Fibroblast of skin of right biceps (primary cell): Measurements from ENCODE around the gene TMEM92.
"Not testable (repeated sequence)": the region's sequence is repeated elsewhere in the genome, so short reads cannot be mapped to it uniquely, and the experiment has no call there.

ENCODE experiments used
- DNase-seq: peaks from one replicate; pipeline ENCODE4 v3.0.0-alpha.2; 2013

Gene TMEM92

GRCh38 chr17:50262001-50262794, 12.1 kb upstream of the TMEM92 start:
- no peak for DNase-seq

DNA sequence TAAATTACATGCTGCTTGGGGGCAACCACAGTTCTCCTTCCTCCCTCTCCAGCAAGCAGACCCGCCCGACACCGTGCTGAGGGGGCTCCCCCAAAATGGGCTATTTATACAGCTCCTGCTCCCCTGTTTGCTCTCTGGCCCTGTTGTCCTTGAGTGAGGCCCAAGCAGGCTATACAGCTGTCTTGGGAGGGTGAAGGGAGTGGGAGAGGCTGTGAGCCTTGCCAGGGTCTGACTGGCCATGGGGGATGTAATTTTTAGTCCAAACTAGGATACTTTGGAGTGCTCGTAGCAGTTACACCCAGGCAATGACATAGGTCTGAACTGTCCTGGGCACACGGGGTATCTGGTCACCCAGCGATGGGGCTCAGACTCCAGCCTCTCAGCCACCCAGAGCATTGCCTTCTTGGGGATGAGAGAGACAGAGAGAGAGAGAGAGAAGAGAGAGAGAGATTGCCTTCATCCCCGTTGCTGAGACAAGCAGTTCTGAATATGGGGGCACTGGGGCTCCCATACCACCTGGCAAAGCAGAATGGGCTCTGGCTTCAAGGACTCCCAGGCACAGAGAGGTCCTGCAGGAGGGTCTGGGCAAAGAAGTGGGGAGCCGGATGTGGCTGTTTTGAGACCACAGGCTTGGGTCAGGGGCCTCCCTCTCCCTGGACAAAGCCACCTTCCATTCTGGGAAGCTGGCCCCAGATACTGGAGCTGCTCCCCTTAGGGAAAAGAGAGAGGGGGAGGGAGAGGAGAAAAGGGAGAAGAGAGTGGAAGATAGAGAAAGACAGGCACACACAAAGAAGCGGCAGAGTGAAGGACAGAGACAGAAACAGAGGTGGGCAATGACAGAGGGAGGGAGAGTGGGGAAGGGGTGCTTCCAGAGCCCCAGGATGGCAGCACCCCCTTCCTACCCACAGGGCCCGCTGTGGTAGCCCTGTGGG, 10.7 kb upstream of the TMEM92 start:
- DNase-seq = no peak

DNA sequence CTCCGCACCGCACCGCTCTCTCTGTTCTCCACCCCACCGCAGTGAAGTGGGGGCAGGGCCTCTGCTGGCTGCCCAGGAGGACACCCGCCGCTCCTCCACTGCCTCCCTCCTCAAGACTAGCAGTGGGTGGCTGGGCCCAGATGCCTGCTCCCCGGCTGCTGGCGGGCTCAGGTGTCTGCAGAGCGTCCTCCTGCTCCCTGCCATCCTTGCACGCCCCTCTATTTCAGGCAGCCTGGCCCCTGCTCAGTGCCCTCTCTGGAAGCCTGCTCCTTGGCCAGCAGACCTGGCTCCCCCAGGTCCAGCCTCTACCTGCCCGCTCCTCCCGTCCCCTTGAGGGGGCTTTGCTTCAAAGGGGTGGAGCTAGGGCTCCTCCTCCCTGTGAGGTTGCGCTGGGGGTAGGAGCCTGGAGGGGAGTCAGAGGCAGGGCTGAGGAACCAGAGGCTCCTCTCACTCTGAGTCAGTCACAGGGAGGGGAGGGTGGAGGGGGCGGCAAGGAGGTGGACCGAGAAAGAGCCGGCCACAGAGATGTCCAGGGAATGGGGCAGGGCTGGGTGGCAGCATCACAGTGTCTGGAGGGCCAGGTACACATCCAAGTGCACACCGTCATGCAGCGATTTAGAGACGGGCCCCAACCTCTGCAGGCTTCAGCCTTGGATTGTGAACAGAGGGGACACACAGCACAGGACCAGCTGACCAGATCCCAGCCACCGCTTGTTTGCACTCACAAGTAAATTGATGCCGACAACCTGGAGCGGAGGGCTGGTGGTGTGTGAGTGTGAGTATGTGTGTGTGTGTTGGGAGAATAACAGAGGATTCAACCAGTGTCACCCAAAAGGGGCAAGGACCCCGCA, 9.8 kb upstream of the TMEM92 start:
- peak; percentile 69 for DNase-seq

- DNase-seq = no peak
Observed at GRCh38 chr17:50265212-50265611, 9.1 kb upstream of the TMEM92 start.

DNA sequence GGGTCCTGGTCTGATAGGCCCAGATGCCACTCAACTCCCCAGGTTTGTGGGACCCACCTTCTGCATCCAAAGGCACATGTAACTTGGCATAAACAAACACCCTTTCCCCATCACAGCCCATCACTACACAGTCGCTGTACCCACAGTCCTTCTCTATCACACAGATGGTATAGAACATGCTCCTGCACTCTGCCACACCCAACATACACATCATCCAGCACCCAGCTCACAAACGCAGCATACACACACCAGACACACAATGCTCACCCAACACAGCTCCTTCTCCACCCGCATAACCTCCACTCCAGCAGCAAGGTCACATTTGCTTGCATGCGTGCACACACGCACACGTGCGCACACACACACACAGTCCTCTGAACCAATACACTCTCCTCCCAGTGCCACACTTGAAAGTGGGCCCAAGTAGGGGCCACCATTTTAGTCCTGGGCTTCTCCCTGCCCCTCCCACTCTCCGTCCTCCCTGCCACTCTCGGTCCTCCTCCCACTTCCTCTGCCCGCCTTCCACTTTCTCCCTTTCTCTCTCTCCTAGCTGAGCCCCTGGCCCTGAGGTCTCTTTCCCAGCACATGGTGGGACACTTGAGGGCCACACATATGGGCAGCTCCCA, 8.5 kb upstream of the TMEM92 start:
- DNase-seq = peak; percentile 37

GRCh38 chr17:50266384-50267073, 7.7 kb upstream of the TMEM92 start:
- DNase-seq = peak; percentile 92

DNA sequence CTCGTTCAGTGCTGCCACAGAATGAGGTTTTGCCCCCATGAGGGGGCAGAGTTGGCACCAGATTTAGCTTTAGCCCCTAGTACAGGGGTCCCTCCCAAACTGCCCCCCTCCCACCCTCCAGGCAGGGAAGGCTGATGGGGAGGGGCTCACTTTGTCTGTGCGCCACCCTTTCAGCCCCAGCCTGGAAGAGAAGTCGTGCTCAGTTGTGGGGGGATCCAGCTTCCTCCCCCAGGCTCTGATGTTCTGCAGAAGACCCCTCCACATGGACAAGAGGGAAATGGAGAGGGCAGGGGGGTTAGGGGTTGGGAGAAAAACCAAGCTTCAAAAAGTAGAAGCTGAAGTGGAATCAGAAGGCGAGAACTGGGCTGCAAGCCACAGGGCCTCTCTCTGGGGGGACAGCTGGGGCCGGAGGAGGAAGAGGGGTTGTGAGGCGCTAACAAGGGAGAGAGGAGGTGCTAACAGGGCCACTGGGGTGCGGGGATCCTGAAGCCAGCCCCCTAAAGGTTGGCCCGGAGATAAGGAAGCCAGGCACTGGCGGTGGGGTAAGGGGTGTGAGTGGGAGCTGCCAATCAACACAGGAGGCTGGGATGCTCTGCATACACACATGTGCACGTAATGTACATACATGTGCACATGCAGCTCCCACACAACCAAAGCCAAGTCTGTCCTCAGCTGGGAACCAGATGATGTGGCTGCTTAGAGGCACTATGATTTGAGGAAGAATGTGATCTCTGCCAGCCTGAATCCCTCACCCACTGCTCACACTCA, 7.0 kb upstream of the TMEM92 start:
- peak; percentile 64 for DNase-seq

DNA sequence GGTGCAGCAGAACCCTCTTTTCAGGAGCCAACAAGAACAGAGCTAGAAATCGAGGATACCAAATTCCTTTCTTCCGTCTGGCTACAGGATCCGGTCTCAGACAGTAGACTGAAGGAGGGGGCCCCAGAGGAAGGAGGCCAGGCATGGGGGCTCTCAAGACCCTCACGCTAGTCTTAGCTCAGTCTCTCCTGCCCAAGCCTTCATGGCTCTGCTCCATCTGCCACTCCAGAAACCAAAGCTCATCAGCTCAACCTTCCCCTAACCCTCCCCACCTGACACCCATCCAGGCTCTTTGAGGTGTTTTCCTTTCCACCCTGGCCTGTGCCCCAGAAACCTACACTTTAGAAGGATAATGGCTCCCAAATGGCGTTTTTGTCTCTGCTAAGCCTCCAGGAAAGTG, 6.2 kb upstream of the TMEM92 start:
- no peak for DNase-seq

DNA sequence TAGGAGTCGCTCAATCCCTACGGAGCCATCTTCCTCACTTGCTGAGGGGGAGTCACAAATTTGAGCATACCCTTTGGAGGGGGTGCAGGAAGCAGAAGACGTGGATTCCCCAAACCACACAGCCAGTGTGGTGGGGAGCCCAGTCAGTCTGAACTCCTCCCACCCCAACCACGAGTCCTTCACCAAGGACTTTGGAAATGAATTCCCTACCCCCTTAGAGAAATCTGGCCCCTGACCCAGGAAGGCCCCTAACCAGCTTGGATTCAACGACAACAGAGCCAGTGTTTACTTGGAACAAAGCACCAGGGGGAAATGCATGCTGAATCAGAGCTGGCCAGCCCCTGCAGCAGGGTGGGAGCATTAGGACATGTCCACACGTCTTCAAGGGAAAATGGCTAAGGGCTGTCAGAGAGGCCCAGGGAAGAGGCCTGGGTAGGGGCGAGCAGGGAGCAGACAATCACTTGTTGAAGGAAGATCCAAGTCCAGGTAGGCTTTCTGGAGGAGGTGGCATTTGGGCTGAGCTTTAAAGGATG, 5.5 kb upstream of the TMEM92 start:
- peak; percentile 49 for DNase-seq

DNA sequence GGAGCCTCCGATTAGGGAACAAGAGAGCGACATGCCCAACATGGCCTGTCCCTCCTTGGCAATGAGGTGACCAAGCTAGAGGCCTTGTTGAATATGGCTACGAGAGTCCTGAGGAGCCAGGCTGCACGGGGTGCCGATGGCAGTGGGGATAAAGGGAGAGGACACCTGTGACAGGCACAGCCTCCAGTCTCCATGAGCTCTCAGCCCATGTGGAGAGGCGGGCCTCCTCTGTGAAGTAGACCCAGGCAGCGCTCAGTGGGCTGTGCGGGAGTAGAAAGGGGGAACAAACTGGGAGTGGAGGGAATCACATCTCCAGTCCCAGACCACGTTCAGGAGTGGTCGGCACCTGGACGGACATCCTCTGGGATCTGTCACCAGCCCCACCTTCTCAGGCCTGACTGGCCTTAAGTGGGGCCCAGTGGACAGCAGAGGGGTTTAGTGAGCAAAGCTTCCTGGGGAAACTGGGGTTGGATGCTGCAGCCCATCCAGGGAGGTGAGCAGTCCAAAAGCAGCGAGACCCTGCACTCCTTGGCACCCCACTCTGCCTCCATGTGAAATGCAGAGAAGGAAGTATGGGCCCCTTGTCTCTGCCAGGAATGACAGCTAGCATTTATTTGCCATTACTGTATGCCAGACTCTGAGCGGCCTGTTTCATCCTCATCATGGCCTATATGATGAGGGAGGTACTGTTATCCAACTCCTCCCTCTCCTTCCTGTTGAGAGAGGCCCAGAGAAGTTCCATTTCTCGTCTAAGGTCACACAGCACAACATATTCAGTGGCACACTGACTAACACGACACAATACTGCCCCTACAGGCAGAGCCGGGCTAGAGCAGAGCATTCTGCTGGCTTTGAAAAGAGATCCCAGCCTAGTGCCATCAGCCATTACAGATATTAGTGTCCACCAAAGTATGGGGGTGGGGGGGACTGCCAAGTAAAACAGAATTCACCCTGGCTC, 4.5 kb upstream of the TMEM92 start:
- DNase-seq = peak; percentile 88

GRCh38 chr17:50270435-50271362, 3.6 kb upstream of the TMEM92 start:
- peak; percentile 87 for DNase-seq

- not testable (repeated sequence) for DNase-seq
Observed at GRCh38 chr17:50271363-50271750, 2.9 kb upstream of the TMEM92 start.

GRCh38 chr17:50272246-50272645, 2.0 kb upstream of the TMEM92 start:
- no peak for DNase-seq

DNA sequence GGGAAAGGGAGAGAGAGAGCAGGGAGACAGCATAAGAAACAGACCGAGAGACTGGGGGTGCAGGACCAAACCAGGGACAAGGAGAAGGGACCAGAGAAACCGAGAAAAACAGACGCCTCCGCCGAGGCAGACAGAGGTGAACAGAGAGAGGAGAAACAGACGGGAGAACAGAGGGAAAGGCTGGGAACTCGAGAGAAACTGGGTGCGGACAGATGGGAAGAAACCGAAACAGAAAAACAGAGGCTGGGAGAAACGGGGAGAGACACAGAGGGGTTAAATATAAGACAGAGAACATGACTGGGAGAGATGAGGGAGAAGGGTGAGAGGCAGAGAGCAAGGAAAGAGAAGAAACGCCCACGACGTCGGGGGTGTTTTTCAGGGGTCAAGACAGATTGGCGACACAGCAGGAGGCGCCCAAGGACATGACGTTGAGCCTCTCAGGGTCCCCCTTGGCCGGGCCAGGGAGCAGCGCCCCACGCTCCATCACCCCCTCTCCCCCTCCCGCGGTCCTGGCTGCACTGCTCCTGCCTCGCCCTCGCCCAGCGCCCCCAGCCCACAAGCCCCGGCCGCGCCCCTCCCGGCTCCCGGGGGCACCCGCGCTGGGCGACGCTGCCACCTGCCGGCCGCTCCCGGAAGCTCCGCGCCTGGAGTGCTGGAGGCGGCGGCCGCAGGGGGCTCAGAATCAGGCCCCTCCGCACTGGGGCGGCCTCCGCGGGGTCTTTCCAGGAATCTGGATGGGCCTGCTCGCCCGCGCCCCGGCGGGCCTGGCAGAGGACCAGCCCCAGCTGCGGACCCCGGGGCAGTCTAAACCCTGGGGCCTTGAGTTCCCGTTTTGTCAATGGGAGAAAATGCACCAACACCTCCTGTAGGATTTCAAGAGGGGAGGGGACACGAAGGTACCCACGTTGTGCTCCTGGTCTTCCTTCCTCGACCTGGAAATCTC, 1.3 kb upstream of the TMEM92 start:
- peak; percentile 69 for DNase-seq

- DNase-seq = no peak
Observed at GRCh38 chr17:50273654-50274040, 619 bp upstream of the TMEM92 start.

DNA sequence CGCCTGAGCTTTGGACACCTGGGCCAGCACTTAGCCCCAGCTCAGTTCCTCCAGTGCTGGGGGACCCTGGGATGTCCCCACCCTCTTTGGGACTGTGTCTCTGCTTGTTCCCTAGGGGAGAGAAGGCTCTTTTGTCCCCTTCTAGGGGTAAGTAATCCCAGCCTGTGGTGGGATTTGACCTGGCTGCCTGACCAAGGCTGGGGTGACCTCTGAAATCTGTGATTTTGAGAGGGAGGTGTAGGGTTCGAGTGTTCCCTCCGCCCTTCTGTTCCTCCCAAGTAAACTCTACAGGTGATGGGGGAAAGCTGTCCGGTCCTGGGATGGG, 593 bp downstream of the TMEM92 start:
- DNase-seq = no peak

DNA sequence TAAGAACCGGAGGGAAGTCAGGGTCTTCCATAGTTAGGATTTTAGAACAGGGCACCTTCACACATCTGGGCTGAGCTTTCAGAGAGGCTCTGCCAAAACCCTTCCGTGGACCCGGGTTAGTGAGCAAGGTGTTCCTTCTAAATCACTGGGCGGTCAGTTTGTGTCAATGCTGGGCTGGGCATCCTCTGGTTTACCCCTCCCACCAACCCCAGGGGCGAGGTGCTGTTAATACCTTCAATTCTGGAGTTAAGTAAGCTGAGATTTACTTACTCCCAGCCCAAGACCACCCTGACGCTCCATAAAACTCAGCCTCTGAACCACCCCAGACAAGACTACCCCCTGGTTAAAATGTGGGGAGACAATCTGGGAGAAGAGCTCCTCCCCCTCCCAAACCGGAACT, 1.0 kb downstream of the TMEM92 start:
- DNase-seq = no peak
